ENCODE measurements around the gene RBM4B. TPM values are rescaled to one million over a fixed set of nuclear protein-coding genes. Genes with fewer than 3 reads are reported as not detected.
A peak's percentile ranks its signal among the peaks of the same experiment; 100 is the strongest.

RBM4B gene
- total RNA-seq, 6 donors from 2014 or later = 7.3 to 27.2 (median 13.9) TPM

GRCh38 chr11:66659763-66660162 is 17.9 kb downstream of the RBM4B start:
- no peak for TF ChIP-seq POLR2A (IDR thresholded peaks at IDR 0.05)
- no peak for TF ChIP-seq EP300 (IDR thresholded peaks at IDR 0.05)
- TF ChIP-seq POLR2AphosphoS5 (IDR thresholded peaks at IDR 0.05) = no peak
- no peak for TF ChIP-seq CTCF (IDR thresholded peaks at IDR 0.05)
- Histone ChIP-seq H3K4me3 (no peak overlapping the region), H3K4me1 (peaks cover 0 to 5% (median 0%) of the 10 kb centered on the region in 4 donors), H3K36me3 (peaks cover 0 to 61% (median 21%) of the 10 kb centered on the region in 4 donors), H3K9me3 (no peaks in the 10 kb centered on the region), H3K27ac (no peak overlapping the region), H3K27me3 (no peaks in the 10 kb centered on the region)
- 56 to 63% methylated on average over 2 of the region's 2 CpGs for WGBS, 2 donors
- ATAC-seq (ENCODE audit: low FRiP score in 2 of 2) = no peak
- no peak for DNase-seq

DNA sequence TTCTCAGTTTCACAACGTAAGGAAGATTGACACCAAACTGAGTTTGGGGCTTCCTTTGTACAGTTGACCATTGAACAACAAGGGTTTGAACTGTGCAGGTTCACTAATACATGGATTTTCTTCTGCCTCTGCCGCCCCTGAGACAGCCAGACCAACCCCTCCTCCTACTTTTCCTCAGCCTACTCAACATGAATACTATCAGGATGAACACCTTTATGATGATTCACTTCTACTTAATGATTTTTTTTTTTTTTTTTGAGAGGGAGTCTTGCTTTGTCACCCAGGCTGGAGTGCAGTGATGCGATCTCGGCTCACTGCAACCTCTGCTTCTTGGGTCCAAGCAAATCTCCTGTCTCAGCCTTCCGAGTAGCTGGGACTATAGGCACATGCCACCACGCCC is 24.6 kb downstream of the RBM4B start:
- Histone ChIP-seq H3K4me1 (peaks cover 0 to 4% (median 0%) of the 10 kb centered on the region in 4 donors), H3K36me3 (peaks cover 0 to 70% (median 20%) of the 10 kb centered on the region in 4 donors), H3K4me3 (no peak overlapping the region), H3K27ac (no peak overlapping the region), H3K9me3 (no peaks in the 10 kb centered on the region), H3K27me3 (no peaks in the 10 kb centered on the region)
- 89 to 93% methylated on average over 6 of the region's 6 CpGs for WGBS, 2 donors
- no peak for DNase-seq
- no peak for ATAC-seq (ENCODE audit: low FRiP score in 2 of 2)
- TF ChIP-seq POLR2A (IDR thresholded peaks at IDR 0.05) (no peak), CTCF (IDR thresholded peaks at IDR 0.05) (no peak), EP300 (IDR thresholded peaks at IDR 0.05) (no peak), POLR2AphosphoS5 (IDR thresholded peaks at IDR 0.05) (no peak)

DNA sequence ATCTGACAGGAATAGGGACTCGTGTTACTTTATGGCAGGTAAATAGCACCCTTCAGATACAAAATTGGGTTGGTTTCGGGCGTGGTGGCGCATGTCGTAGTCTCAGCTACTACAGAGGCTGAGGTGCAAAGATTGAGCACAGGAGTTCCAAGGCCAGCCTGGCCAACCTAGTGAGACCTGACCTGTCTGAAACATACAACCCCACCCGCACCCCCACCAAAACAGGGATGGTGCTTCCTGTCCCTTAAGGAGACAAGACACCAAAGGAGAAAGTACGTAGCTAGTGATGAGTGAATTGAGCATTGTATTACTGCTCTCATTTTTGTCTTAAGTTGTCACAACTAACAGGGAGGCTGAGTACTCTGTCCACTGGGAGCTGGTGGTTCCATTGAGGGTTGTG is 25.0 kb downstream of the RBM4B start:
- peaks cover 0 to 7% (median 0%) of the 10 kb centered on the region in 4 donors for H3K4me1 ChIP-seq
- no peak overlapping the region for H3K27ac ChIP-seq
- no peak for DNase-seq
- TF ChIP-seq EP300 (IDR thresholded peaks at IDR 0.05) (no peak), POLR2A (IDR thresholded peaks at IDR 0.05) (no peak), POLR2AphosphoS5 (IDR thresholded peaks at IDR 0.05) (no peak), CTCF (IDR thresholded peaks at IDR 0.05) (no peak)
- peaks cover 0 to 70% (median 22%) of the 10 kb centered on the region in 4 donors for H3K36me3 ChIP-seq
- H3K27me3 ChIP-seq = no peaks in the 10 kb centered on the region
- 88 to 94% methylated on average over 7 of the region's 7 CpGs for WGBS, 2 donors
- H3K9me3 ChIP-seq = no peaks in the 10 kb centered on the region
- no peak for ATAC-seq (ENCODE audit: low FRiP score in 2 of 2)
- no peak overlapping the region for H3K4me3 ChIP-seq

- TF ChIP-seq EP300 (IDR thresholded peaks at IDR 0.05) (no peak), POLR2A (IDR thresholded peaks at IDR 0.05) (no peak), CTCF (IDR thresholded peaks at IDR 0.05) (no peak), POLR2AphosphoS5 (IDR thresholded peaks at IDR 0.05) (no peak)
- Histone ChIP-seq H3K27ac (no peak overlapping the region), H3K36me3 (peaks cover 0 to 74% (median 30%) of the 10 kb centered on the region in 4 donors), H3K9me3 (no peaks in the 10 kb centered on the region), H3K4me1 (peaks cover 4 to 16% (median 7%) of the 10 kb centered on the region in 4 donors), H3K4me3 (no peak overlapping the region), H3K27me3 (no peaks in the 10 kb centered on the region)
- 76 to 93% methylated on average over 2 of the region's 2 CpGs for WGBS, 2 donors
- DNase-seq = no peak
- ATAC-seq (ENCODE audit: low FRiP score in 2 of 2) = peak in 1 of 2 donors; percentile 8
These were observed 26.7 kb downstream of the RBM4B start for GRCh38 chr11:66651016-66651415.

- no peaks in the 10 kb centered on the region for H3K9me3 ChIP-seq
- ATAC-seq (ENCODE audit: low FRiP score in 2 of 2) (no peak), DNase-seq (no peak)
- no peak for TF ChIP-seq CTCF (IDR thresholded peaks at IDR 0.05)
- no peak for TF ChIP-seq POLR2AphosphoS5 (IDR thresholded peaks at IDR 0.05)
- no peak for TF ChIP-seq POLR2A (IDR thresholded peaks at IDR 0.05)
- TF ChIP-seq EP300 (IDR thresholded peaks at IDR 0.05) = no peak
- peaks cover 3 to 80% (median 39%) of the 10 kb centered on the region in 4 donors for H3K36me3 ChIP-seq
- WGBS, 2 donors = 95% methylated on average over 5 of the region's 5 CpGs
- no peak overlapping the region for H3K4me3 ChIP-seq
- H3K27me3 ChIP-seq = no peaks in the 10 kb centered on the region
- peaks cover 15 to 27% (median 19%) of the 10 kb centered on the region in 4 donors for H3K4me1 ChIP-seq
- H3K27ac ChIP-seq = no peak overlapping the region
These were observed 27.8 kb downstream of the RBM4B start for GRCh38 chr11:66649903-66650302.

Data from upper lobe of left lung (tissue), 6 donors.